Measurements from ENCODE around the gene CLIC6.

- TF ChIP-seq MAX (IDR thresholded peaks at IDR 0.05; ENCODE audit: low read depth, low read length) (no peak), POLR2A (IDR thresholded peaks at IDR 0.05; ENCODE audit: extremely low read depth, insufficient read length) (no peak)
- TF ChIP-seq, protein P1, sequence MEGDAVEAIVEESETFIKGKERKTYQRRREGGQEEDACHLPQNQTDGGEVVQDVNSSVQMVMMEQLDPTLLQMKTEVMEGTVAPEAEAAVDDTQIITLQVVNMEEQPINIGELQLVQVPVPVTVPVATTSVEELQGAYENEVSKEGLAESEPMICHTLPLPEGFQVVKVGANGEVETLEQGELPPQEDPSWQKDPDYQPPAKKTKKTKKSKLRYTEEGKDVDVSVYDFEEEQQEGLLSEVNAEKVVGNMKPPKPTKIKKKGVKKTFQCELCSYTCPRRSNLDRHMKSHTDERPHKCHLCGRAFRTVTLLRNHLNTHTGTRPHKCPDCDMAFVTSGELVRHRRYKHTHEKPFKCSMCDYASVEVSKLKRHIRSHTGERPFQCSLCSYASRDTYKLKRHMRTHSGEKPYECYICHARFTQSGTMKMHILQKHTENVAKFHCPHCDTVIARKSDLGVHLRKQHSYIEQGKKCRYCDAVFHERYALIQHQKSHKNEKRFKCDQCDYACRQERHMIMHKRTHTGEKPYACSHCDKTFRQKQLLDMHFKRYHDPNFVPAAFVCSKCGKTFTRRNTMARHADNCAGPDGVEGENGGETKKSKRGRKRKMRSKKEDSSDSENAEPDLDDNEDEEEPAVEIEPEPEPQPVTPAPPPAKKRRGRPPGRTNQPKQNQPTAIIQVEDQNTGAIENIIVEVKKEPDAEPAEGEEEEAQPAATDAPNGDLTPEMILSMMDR (IDR thresholded peaks at IDR 0.05; ENCODE audit: low read depth, low read length), result no peak
Measured at GRCh38 chr21:34743831-34744230, 75.0 kb downstream of the CLIC6 start.
